Panc1 (cell line): Measurements from ENCODE around the gene AOC3. TPM values are rescaled to one million over a fixed set of nuclear protein-coding genes. Genes with fewer than 3 reads are reported as not detected.

Experiments used
- ATAC-seq: fragments of 200-7000 bp; cut with Tn5 transposase; 2 replicates; pipeline ENCODE4 v1.9.1; 2020; ENCODE audit warnings: mild to moderate bottlenecking, moderate library complexity
- BruUV-seq: library from RNA; stranded (reverse); fragments of 400-500 nt; replicated peaks from 2 replicates; lab custom pipeline; 2021; lab: Mats Ljungman, UMichigan
- CTCF ChIA-PET: fragments of 300-600 bp; sonication (Branson Sonifier 250); formaldehyde crosslinking; loops from one replicate; lab custom pipeline; 2022; ENCODE audit warnings: antibody characterized with exemption; lab: Charles Lee
- POLR2A ChIA-PET: fragments of 300-600 bp; sonication (Branson Sonifier 250); formaldehyde crosslinking; loops from one replicate; lab custom pipeline; 2022; ENCODE audit warnings: antibody characterized with exemption; lab: Charles Lee
- DNase-seq: peaks from one replicate; pipeline ENCODE4 v3.0.0-alpha.2; 2010; ENCODE audit warnings: low read depth, low spot score
- H3K27ac ChIP-seq: 2 replicates; pipeline ENCODE4 v1.5.1; 2011; ENCODE audit warnings: mild to moderate bottlenecking, low read length, inconsistent platforms
- H3K27me3 ChIP-seq: fragments of 200-500 bp; sonication (Bioruptor generic); 2 replicates; pipeline ENCODE4 v1.6.0; 2014; ENCODE audit warnings: low read length, inconsistent platforms; ENCODE audit not compliant: control insufficient read depth, insufficient read depth
- H3K36me3 ChIP-seq: fragments of 200-500 bp; sonication (Bioruptor generic); 2 replicates; pipeline ENCODE4 v1.5.1; 2014; ENCODE audit warnings: inconsistent platforms, mild to moderate bottlenecking, low read length, moderate library complexity; ENCODE audit not compliant: control insufficient read depth, insufficient read depth
- H3K4me1 ChIP-seq: 2 replicates; pipeline ENCODE4 v1.5.1; 2011; ENCODE audit warnings: inconsistent platforms, mild to moderate bottlenecking, low read length, moderate library complexity; ENCODE audit not compliant: control insufficient read depth, insufficient read depth
- H3K4me3 ChIP-seq, 2 experiments: 2 replicates each; pipeline ENCODE4 v1.5.1; 2011 to 2012; ENCODE audit warnings: low read depth in 2 of 2, low read length in 2 of 2, mild to moderate bottlenecking in 2 of 2, inconsistent platforms in 1 of 2, moderate library complexity in 1 of 2
- H3K9me3 ChIP-seq: fragments of 200-500 bp; sonication (Bioruptor generic); 2 replicates; pipeline ENCODE4 v1.5.1; 2014; ENCODE audit warnings: low read depth, mild to moderate bottlenecking, inconsistent platforms, low read length, moderate library complexity; ENCODE audit not compliant: control insufficient read depth, insufficient read depth
- POLR2AphosphoS5 ChIP-seq: IDR thresholded peaks from 2 replicates; pipeline ENCODE4 v1.6.1; 2012; ENCODE audit warnings: mild to moderate bottlenecking, low read depth, low read length, moderate library complexity
- SIN3A ChIP-seq: IDR thresholded peaks from 2 replicates; pipeline ENCODE4 v1.6.1; 2012; ENCODE audit warnings: low read depth, mild to moderate bottlenecking, low read length, moderate library complexity, borderline replicate concordance; ENCODE audit not compliant: insufficient read depth
- TCF7L2 ChIP-seq: IDR thresholded peaks from 2 replicates; pipeline ENCODE4 v1.6.1; 2011; ENCODE audit warnings: mild to moderate bottlenecking, low read depth, low read length, inconsistent platforms
- in situ Hi-C: cut with HindIII; loops from 2 replicates; pipeline ENCODE4 v1.10.0; 2016; ENCODE audit warnings: low sequenced_read_pairs, low pct_unique_long_range_greater_than_20kb
- intact Hi-C: fragments of 100-400 bp; cut with micrococcal nuclease; formaldehyde crosslinking; loops from one replicate; pipeline ENCODE4 v1.10.0; 2022; ENCODE audit not compliant: unreplicated experiment
- total RNA-seq: library from RNA; stranded (reverse); gene quantifications from one replicate; pipeline ENCODE4 v1.2.1, GENCODE V29; 2021; ENCODE audit not compliant: unreplicated experiment
- TF ChIP-seq, protein P1 (sequence below): fragments of 450-650 bp; IDR thresholded peaks from 2 replicates; pipeline ENCODE4 v1.5.1; 2017; ENCODE audit warnings: mild to moderate bottlenecking
- TF ChIP-seq, protein P2 (sequence below), 2 experiments: IDR thresholded peaks; 2 replicates each; pipeline ENCODE4 v1.6.1; 2011 to 2012; ENCODE audit warnings: low read depth in 2 of 2, control low read depth in 1 of 2, low read length in 1 of 2, mild to moderate bottlenecking in 1 of 2, moderate library complexity in 1 of 2; ENCODE audit not compliant: insufficient read depth in 1 of 2

Gene AOC3
- total RNA-seq, 1 experiment from 2014 or later, result 0.21 TPM

DNA sequence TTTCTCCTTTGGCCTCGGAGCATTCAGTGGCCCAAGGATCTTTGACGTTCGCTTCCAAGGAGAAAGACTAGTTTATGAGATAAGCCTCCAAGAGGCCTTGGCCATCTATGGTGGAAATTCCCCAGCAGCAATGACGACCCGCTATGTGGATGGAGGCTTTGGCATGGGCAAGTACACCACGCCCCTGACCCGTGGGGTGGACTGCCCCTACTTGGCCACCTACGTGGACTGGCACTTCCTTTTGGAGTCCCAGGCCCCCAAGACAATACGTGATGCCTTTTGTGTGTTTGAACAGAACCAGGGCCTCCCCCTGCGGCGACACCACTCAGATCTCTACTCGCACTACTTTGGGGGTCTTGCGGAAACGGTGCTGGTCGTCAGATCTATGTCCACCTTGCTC lies 1.4 kb downstream of the AOC3 start:
- CTCF ChIA-PET, result no interaction called here
- Histone ChIP-seq H3K27ac (no peak overlapping the region), H3K4me1 (no peaks in the 10 kb centered on the region), H3K9me3 (no peaks in the 10 kb centered on the region), H3K36me3 (no peaks in the 10 kb centered on the region), H3K4me3 (no peak overlapping the region), H3K27me3 (no peaks in the 10 kb centered on the region)
- DNase-seq, result no peak
- BruUV-seq, result no TSS peak
- ATAC-seq, result no peak
- in situ Hi-C loops, result no loop called here
- TF ChIP-seq, protein P1, sequence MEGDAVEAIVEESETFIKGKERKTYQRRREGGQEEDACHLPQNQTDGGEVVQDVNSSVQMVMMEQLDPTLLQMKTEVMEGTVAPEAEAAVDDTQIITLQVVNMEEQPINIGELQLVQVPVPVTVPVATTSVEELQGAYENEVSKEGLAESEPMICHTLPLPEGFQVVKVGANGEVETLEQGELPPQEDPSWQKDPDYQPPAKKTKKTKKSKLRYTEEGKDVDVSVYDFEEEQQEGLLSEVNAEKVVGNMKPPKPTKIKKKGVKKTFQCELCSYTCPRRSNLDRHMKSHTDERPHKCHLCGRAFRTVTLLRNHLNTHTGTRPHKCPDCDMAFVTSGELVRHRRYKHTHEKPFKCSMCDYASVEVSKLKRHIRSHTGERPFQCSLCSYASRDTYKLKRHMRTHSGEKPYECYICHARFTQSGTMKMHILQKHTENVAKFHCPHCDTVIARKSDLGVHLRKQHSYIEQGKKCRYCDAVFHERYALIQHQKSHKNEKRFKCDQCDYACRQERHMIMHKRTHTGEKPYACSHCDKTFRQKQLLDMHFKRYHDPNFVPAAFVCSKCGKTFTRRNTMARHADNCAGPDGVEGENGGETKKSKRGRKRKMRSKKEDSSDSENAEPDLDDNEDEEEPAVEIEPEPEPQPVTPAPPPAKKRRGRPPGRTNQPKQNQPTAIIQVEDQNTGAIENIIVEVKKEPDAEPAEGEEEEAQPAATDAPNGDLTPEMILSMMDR, result no peak
- TF ChIP-seq TCF7L2, result no peak
- no peak for TF ChIP-seq POLR2AphosphoS5
- TF ChIP-seq SIN3A, result no peak
- TF ChIP-seq, protein P2, sequence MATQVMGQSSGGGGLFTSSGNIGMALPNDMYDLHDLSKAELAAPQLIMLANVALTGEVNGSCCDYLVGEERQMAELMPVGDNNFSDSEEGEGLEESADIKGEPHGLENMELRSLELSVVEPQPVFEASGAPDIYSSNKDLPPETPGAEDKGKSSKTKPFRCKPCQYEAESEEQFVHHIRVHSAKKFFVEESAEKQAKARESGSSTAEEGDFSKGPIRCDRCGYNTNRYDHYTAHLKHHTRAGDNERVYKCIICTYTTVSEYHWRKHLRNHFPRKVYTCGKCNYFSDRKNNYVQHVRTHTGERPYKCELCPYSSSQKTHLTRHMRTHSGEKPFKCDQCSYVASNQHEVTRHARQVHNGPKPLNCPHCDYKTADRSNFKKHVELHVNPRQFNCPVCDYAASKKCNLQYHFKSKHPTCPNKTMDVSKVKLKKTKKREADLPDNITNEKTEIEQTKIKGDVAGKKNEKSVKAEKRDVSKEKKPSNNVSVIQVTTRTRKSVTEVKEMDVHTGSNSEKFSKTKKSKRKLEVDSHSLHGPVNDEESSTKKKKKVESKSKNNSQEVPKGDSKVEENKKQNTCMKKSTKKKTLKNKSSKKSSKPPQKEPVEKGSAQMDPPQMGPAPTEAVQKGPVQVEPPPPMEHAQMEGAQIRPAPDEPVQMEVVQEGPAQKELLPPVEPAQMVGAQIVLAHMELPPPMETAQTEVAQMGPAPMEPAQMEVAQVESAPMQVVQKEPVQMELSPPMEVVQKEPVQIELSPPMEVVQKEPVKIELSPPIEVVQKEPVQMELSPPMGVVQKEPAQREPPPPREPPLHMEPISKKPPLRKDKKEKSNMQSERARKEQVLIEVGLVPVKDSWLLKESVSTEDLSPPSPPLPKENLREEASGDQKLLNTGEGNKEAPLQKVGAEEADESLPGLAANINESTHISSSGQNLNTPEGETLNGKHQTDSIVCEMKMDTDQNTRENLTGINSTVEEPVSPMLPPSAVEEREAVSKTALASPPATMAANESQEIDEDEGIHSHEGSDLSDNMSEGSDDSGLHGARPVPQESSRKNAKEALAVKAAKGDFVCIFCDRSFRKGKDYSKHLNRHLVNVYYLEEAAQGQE (IDR thresholded peaks at IDR 0.05; ENCODE audit: insufficient read depth in 1 of 2, low read depth in 2 of 2, low read length in 1 of 2), result no peak
- intact Hi-C loops, result no loop called here
- POLR2A ChIA-PET, result no interaction called here

DNA sequence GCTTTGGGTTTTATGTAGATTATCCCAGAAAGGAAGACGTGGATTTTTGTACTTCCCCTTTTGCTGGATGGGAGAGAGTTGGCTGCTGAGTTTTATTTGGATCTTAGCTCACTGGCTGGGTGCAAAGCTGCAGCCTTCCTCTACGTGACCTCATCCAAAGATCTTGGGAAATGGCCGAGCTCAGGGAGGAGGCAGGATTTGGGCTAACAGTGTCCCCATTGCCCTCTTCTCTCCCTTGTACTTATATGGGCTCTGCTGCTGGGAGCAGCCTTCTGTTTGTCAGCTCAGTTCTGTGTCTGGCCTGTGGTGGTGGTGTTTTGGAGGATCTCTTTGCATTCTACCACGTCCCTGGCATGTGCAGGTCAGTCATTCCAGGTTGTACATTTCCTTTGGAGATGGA lies 2.0 kb downstream of the AOC3 start:
- intact Hi-C loops (no loop called here), in situ Hi-C loops (no loop called here)
- ATAC-seq, result no peak
- Histone ChIP-seq H3K4me3 (no peak overlapping the region), H3K4me1 (no peaks in the 10 kb centered on the region), H3K27me3 (no peaks in the 10 kb centered on the region), H3K9me3 (no peaks in the 10 kb centered on the region), H3K27ac (no peak overlapping the region), H3K36me3 (no peaks in the 10 kb centered on the region)
- TF ChIP-seq, protein P1, result no peak
- BruUV-seq, result no TSS peak
- ChIA-PET POLR2A (no interaction called here), CTCF (no interaction called here)
- DNase-seq, result no peak

DNA sequence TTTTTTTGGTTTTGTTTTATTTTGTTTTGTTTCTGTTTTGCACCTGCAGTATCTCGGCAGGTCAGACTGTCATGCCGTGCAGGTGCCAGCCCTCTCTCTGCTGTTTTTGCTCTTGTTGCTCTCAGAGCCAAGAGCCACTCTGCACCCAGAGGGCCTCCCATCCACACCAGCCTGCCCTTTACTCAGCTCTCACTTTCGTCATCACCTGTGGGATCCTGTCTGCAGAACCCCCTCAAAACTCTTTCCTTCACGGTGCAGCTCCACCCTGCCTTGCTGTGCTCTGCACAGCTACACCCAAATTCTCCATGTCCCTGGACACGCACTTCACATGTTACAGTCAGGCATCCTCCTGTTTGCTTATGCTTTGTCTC lies 2.6 kb downstream of the AOC3 start:
- H3K9me3 ChIP-seq, result no peaks in the 10 kb centered on the region
- ChIA-PET CTCF (no interaction called here), POLR2A (no interaction called here)
- no peaks in the 10 kb centered on the region for H3K36me3 ChIP-seq
- intact Hi-C loops (no loop called here), in situ Hi-C loops (no loop called here)
- no TSS peak for BruUV-seq
- H3K4me3 ChIP-seq, result no peak overlapping the region
- H3K27ac ChIP-seq, result no peak overlapping the region
- H3K4me1 ChIP-seq, result no peaks in the 10 kb centered on the region
- no peaks in the 10 kb centered on the region for H3K27me3 ChIP-seq
- DNase-seq, result no peak
- ATAC-seq, result no peak
- TF ChIP-seq TCF7L2 (no peak), POLR2AphosphoS5 (no peak), SIN3A (no peak)
- TF ChIP-seq, protein P1, result no peak
- TF ChIP-seq, protein P2 (IDR thresholded peaks at IDR 0.05; ENCODE audit: insufficient read depth in 1 of 2, low read depth in 2 of 2, low read length in 1 of 2), result no peak
